Small intestine (tissue), 16 donors: ENCODE data around the gene EPHA1. TPM values are rescaled to one million over a fixed set of nuclear protein-coding genes. Genes with fewer than 3 reads are reported as not detected.
A peak's percentile ranks its signal among the peaks of the same experiment; 100 is the strongest.

Source experiments
- DNase-seq, 2 donors: peaks; one replicate each; pipeline versions ENCODE4 v3.0.0 to v3.0.0-alpha.2; 2013
- FAIRE-seq: peaks from 2 replicates; lab custom pipeline; 2012; peaks lifted over from hg19 to GRCh38; lab: Jason Lieb, UNC
- H3K27ac ChIP-seq, 3 donors: one replicate each; pipeline ENCODE4 v1.5.1; 2013; ENCODE audit warnings: low read length in 2 of 3, mild to moderate bottlenecking in 2 of 3, control low read depth in 1 of 3, inconsistent platforms in 1 of 3, low read depth in 1 of 3, moderate library complexity in 1 of 3
- H3K27me3 ChIP-seq, 3 donors: one replicate each; pipeline ENCODE4 v1.6.1; 2013; ENCODE audit warnings: low read length in 3 of 3, inconsistent platforms in 1 of 3; ENCODE audit not compliant: control insufficient read depth in 3 of 3, insufficient read depth in 3 of 3
- H3K36me3 ChIP-seq, 3 donors: one replicate each; pipeline ENCODE4 v1.6.1; 2013; ENCODE audit warnings: low read length in 3 of 3, inconsistent platforms in 1 of 3, low read depth in 1 of 3, mild to moderate bottlenecking in 1 of 3, moderate library complexity in 1 of 3; ENCODE audit not compliant: control insufficient read depth in 3 of 3, insufficient read depth in 2 of 3
- H3K4me1 ChIP-seq, 3 donors: one replicate each; pipeline ENCODE4 v1.6.1; 2013; ENCODE audit warnings: low read length in 2 of 3, inconsistent platforms in 1 of 3, low read depth in 1 of 3, mild to moderate bottlenecking in 1 of 3, moderate library complexity in 1 of 3; ENCODE audit not compliant: control insufficient read depth in 3 of 3, insufficient read depth in 2 of 3
- H3K4me3 ChIP-seq, 3 donors: one replicate each; pipeline ENCODE4 v1.5.1; 2013; ENCODE audit warnings: low read length in 3 of 3, control low read depth in 1 of 3, inconsistent platforms in 1 of 3, low read depth in 1 of 3, mild to moderate bottlenecking in 1 of 3, moderate library complexity in 1 of 3
- H3K9me3 ChIP-seq, 2 donors: one replicate each; pipeline ENCODE4 v1.6.1; 2013; ENCODE audit warnings: low read depth in 1 of 2, low read length in 1 of 2; ENCODE audit not compliant: control insufficient read depth in 2 of 2, insufficient read depth in 1 of 2
- WGBS, 3 donors: extraction: QIAGEN DNeasy Blood & Tissue Kit; methylation state at CpG; one replicate each; pipeline ENCODE4 v1.1.7; 2013; 5-methylcytosine and 5-hydroxymethylcytosine counted together
- long read RNA-seq, 10 donors: transcript quantifications; one replicate each; lab custom pipeline, GENCODE V29; 2026
- polyA plus RNA-seq, 4 donors: library from polyadenylated mRNA; stranded (reverse) in 3 of 4; unstranded in 1 of 4; fragments of 200-250 nt in 3 of 4; fragments of 120-200 nt in 1 of 4; gene quantifications; one replicate each; pipeline versions ENCODE4 v1.2.1 to v1.2.3, GENCODE V29; 2013
- donor health status: healthy with polysubstance abuse.
- donor health status: control.
- donor health status: control.
- donor health status: Bipolar disorder and iron deficiency.
- donor health status: healthy.

EPHA1 gene
- 10 to 100 TPM; 14.6 to 47.4 (median 31.0) TPM for polyA plus RNA-seq
- long read RNA-seq, donor 1, partial matches to known transcripts = 140 of 199 reads
- long read RNA-seq, donor 1, other reads (novel, unspliced or antisense) = 55 of 199 reads
- long read RNA-seq, donor 2, partial matches to known transcripts = 11 of 14 reads
- long read RNA-seq, donor 2, other reads (novel, unspliced or antisense) = 0 of 14 reads
- long read RNA-seq, donor 3, partial matches to known transcripts = 7 of 8 reads
- long read RNA-seq, donor 3, other reads (novel, unspliced or antisense) = 0 of 8 reads
- long read RNA-seq, donor 4 = 0 reads
- long read RNA-seq, donor 5, partial matches to known transcripts = 5 of 6 reads
- long read RNA-seq, donor 5, other reads (novel, unspliced or antisense) = 0 of 6 reads
- long read RNA-seq, donor 6, partial matches to known transcripts = 5 of 6 reads
- long read RNA-seq, donor 6, other reads (novel, unspliced or antisense) = 0 of 6 reads
- long read RNA-seq, donor 7 = 0 reads
- long read RNA-seq, donor 8, partial matches to known transcripts = 0 of 1 reads
- long read RNA-seq, donor 8, other reads (novel, unspliced or antisense) = 0 of 1 reads
- long read RNA-seq, donor 9 = 0 reads
- long read RNA-seq, donor 10, partial matches to known transcripts = 5 of 8 reads
- long read RNA-seq, donor 10, other reads (novel, unspliced or antisense) = 0 of 8 reads

GRCh38 chr7:143408686-143409561 lies at the start of gene EPHA1:
Gene EPHA1 (minus strand): TSS chr7:143408856. CDS start chr7:143408805, 51 bp downstream.
- Histone ChIP-seq H3K4me3 (peak within 1 kb of the TSS; percentile 52 to 64 (median 62)), H3K27me3 (no peaks in the 10 kb centered on the region), H3K36me3 (peaks cover 0 to 4% (median 0%) of the 10 kb centered on the region in 3 donors), H3K4me1 (peaks cover 14 to 63% (median 26%) of the 10 kb centered on the region in 3 donors), H3K27ac (peak within 1 kb of the TSS; percentile 40 to 60 (median 50)), H3K9me3 (no peaks in the 10 kb centered on the region)
- FAIRE-seq (no peak), DNase-seq (peak; percentile 85 to 91)
- 2 to 8% (median 6%) methylated on average over 16 to 39 of the region's 39 CpGs for WGBS, 3 donors

- no peak overlapping the region for H3K27ac ChIP-seq
- 79 to 92% (median 81%) methylated on average over 3 of the region's 3 CpGs for WGBS, 3 donors
- FAIRE-seq = no peak
These were observed 49.6 kb upstream of the EPHA1 start for GRCh38 chr7:143458263-143458662.

GRCh38 chr7:143456992-143457793 lies 48.5 kb upstream of the EPHA1 start:
- H3K4me1 ChIP-seq = no peaks in the 10 kb centered on the region
- H3K36me3 ChIP-seq = no peaks in the 10 kb centered on the region
- H3K9me3 ChIP-seq = no peaks in the 10 kb centered on the region
- no peak for FAIRE-seq
- no peak for DNase-seq
- H3K27me3 ChIP-seq = no peaks in the 10 kb centered on the region
- H3K4me3 ChIP-seq = no peak overlapping the region
- WGBS, 3 donors = 71 to 84% (median 81%) methylated on average over 4 of the region's 4 CpGs
- no peak overlapping the region for H3K27ac ChIP-seq

More at GRCh38 chr7:143458263-143458662, 49.6 kb upstream of the EPHA1 start:
- Histone ChIP-seq H3K27me3 (no peaks in the 10 kb centered on the region), H3K4me3 (no peak overlapping the region), H3K4me1 (no peaks in the 10 kb centered on the region), H3K9me3 (no peaks in the 10 kb centered on the region), H3K36me3 (no peaks in the 10 kb centered on the region)
- DNase-seq = no peak

- no peaks in the 10 kb centered on the region for H3K9me3 ChIP-seq
- FAIRE-seq (no peak), DNase-seq (no peak)
- no peaks in the 10 kb centered on the region for H3K36me3 ChIP-seq
- no peaks in the 10 kb centered on the region for H3K4me1 ChIP-seq
- no peaks in the 10 kb centered on the region for H3K27me3 ChIP-seq
- WGBS, 3 donors = 77 to 88% (median 86%) methylated on average over 4 of the region's 4 CpGs
- H3K4me3 ChIP-seq = no peak overlapping the region
- H3K27ac ChIP-seq = no peak overlapping the region
These were observed 47.3 kb upstream of the EPHA1 start for GRCh38 chr7:143455942-143456341.

- no peak for DNase-seq
- no peak for FAIRE-seq
- no peak overlapping the region for H3K27ac ChIP-seq
- H3K36me3 ChIP-seq = no peaks in the 10 kb centered on the region
- H3K27me3 ChIP-seq = no peaks in the 10 kb centered on the region
- no peaks in the 10 kb centered on the region for H3K4me1 ChIP-seq
- WGBS, 3 donors = 83 to 95% (median 93%) methylated on average over 2 of the region's 2 CpGs
- H3K4me3 ChIP-seq = no peak overlapping the region
- no peaks in the 10 kb centered on the region for H3K9me3 ChIP-seq
These were observed 46.8 kb upstream of the EPHA1 start for GRCh38 chr7:143455491-143455890.

GRCh38 chr7:143454091-143454680 lies 45.5 kb upstream of the EPHA1 start:
- 71 to 86% (median 86%) methylated on average over 1 of the region's 1 CpG for WGBS, 3 donors
- no peak overlapping the region for H3K27ac ChIP-seq
- no peak for FAIRE-seq

GRCh38 chr7:143452495-143452894 lies 43.8 kb upstream of the EPHA1 start:
- Histone ChIP-seq H3K9me3 (no peaks in the 10 kb centered on the region), H3K27ac (no peak overlapping the region), H3K36me3 (no peaks in the 10 kb centered on the region), H3K27me3 (peaks cover 0 to 5% (median 0%) of the 10 kb centered on the region in 3 donors), H3K4me3 (no peak overlapping the region), H3K4me1 (no peaks in the 10 kb centered on the region)
- WGBS, 3 donors = 86 to 94% (median 90%) methylated on average over 2 of the region's 2 CpGs
- DNase-seq (no peak), FAIRE-seq (no peak)

More at GRCh38 chr7:143454091-143454680, 45.5 kb upstream of the EPHA1 start:
- H3K9me3 ChIP-seq = no peaks in the 10 kb centered on the region
- H3K4me3 ChIP-seq = no peak overlapping the region
- H3K36me3 ChIP-seq = no peaks in the 10 kb centered on the region
- H3K27me3 ChIP-seq = no peaks in the 10 kb centered on the region
- H3K4me1 ChIP-seq = no peaks in the 10 kb centered on the region
- DNase-seq = no peak
